Ovary (tissue), 9 donors: ENCODE results near the gene MBNL2. TPM values are rescaled to one million over a fixed set of nuclear protein-coding genes. Genes with fewer than 3 reads are reported as not detected.

Experiments used
- DNase-seq, 5 donors: peaks; one replicate each; pipeline ENCODE4 v3.0.0-alpha.2; 2019 to 2020
- H3K27ac ChIP-seq, 2 donors: fragments of 200-600 bp; one replicate each; pipeline versions ENCODE4 v1.5.1 to v1.8.0; 2019 to 2022
- H3K27me3 ChIP-seq: fragments of 200-600 bp; one replicate; pipeline ENCODE4 v1.8.0; 2022
- H3K36me3 ChIP-seq: fragments of 200-600 bp; sonication (generic); one replicate; pipeline ENCODE4 v1.5.1; 2019
- H3K4me1 ChIP-seq: one replicate; pipeline ENCODE4 v1.8.1; 2013; ENCODE audit warnings: mild to moderate bottlenecking, moderate library complexity; ENCODE audit not compliant: insufficient read depth
- H3K4me3 ChIP-seq: fragments of 200-600 bp; sonication (generic); one replicate; pipeline ENCODE4 v1.5.1; 2017
- H3K9me3 ChIP-seq, 2 donors: fragments of 200-600 bp in 1 of 2; sonication (generic) in 1 of 2; one replicate each; pipeline versions ENCODE4 v1.5.1 to v1.8.1; 2013 to 2019; ENCODE audit warnings: mild to moderate bottlenecking in 1 of 2, moderate library complexity in 1 of 2
- CTCF ChIP-seq, 3 donors: fragments of 450-650 bp in 2 of 3; fragments of 200-600 bp in 1 of 3; IDR thresholded peaks; one replicate each; pipeline versions ENCODE4 v1.5.1 to v1.8.0; 2016 to 2022; ENCODE audit warnings: antibody characterized with exemption in 3 of 3, mild to moderate bottlenecking in 1 of 3
- EP300 ChIP-seq: sonication (generic); formaldehyde crosslinking; IDR thresholded peaks from one replicate; pipeline ENCODE4 v1.6.1; 2017; ENCODE audit warnings: antibody characterized with exemption
- POLR2A ChIP-seq: fragments of 450-650 bp; IDR thresholded peaks from one replicate; pipeline ENCODE4 v1.6.1; 2017; ENCODE audit warnings: antibody characterized with exemption, mild to moderate bottlenecking, moderate library complexity
- WGBS, 3 donors: extraction: QIAGEN DNeasy Blood & Tissue Kit in 1 of 3; methylation state at CpG; one replicate each; pipeline versions ENCODE4 v1.1.5 to v1.1.7; 2013 to 2017; 5-methylcytosine and 5-hydroxymethylcytosine counted together
- intact Hi-C, 4 donors: fragments of 100-400 bp; cut with DNase I; formaldehyde crosslinking; loops; one replicate each; pipeline versions ENCODE4 v1.11.0 to v1.15.1; 2022 to 2023
- polyA plus RNA-seq, 2 donors: library from polyadenylated mRNA; stranded (reverse); fragments of 200-250 nt in 1 of 2; fragments of 350-450 nt in 1 of 2; fragmentation: Illumina TruSeq in 1 of 2; extraction: RNeasy Lipid Tissue Mini Kit (QIAGEN cat#74804) in 1 of 2; gene quantifications; one replicate each; pipeline ENCODE4 v1.2.3, GENCODE V29; 2013 to 2014
- total RNA-seq, 7 donors: library from RNA; depleted of rRNA in 2 of 7; stranded (reverse); fragments of >200 nt in 2 of 7; fragmentation: NEBNext Ultra II Directional in 3 of 7; extraction: Animal tissue kit (Norgen Biotek cat#: 25700) in 3 of 7; gene quantifications; one replicate each; pipeline versions ENCODE4 v1.1.0 to v1.2.4, GENCODE V29; 2016 to 2023
- donor health status: DM: no; HTN: no; CAD: no; lungs with moderate emphysema.
- donor health status: DM: no; HTN: no; CAD: no.
- donor health status: Bipolar disorder and iron deficiency.
- donor health status: DM: yes; HTN: yes; CAD: no.
- donor health status: DM: no; HTN: no; CAD: no.
- donor health status: DM: yes; HTN: yes; CAD: no.

The MBNL2 gene
- total and polyA plus RNA-seq, 9 donors: 43.7 to 110 (median 92.1) TPM

DNA sequence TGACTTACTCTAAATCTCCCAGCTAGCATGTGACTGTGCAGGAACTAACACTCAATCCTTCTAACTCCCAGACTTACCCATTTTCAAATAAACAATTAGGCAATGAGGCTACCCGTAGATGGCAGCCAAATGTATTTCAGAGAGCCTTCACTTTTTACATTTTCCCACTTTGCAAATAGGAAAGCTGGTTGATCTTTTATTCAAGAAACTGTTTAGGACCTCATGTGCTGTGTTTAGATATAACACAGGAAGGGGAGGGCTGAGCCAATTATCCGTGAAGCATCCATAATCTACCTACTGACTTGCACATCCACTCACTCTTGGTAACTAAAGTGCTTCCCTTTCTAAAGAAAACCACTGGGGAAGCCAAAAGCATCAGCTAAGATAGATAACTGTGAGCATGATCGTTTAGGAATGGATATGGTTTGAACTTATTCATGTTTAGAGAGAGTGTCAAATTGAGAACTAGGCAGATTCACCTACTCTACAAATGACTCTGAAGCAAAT, 33.4 kb downstream of the MBNL2 start:
- no peaks in the 10 kb centered on the region for H3K27me3 ChIP-seq
- H3K4me3 ChIP-seq: no peak overlapping the region
- H3K27ac ChIP-seq: peak overlapping the region in 1 of 2 donors; percentile 11
- intact Hi-C loops: loop anchor here in 1 of 4 donors (10.0 kb wide), 1 partner anchor 141 kb away; no protein-coding TSS in a partner anchor
- peaks cover 37% of the 10 kb centered on the region for H3K4me1 ChIP-seq
- H3K36me3 ChIP-seq: no peaks in the 10 kb centered on the region
- no peak for DNase-seq
- WGBS, 3 donors: 49 to 62% (median 59%) methylated on average over 3 of the region's 3 CpGs
- TF ChIP-seq CTCF (IDR thresholded peaks at IDR 0.05) (no peak), POLR2A (no peak), EP300 (no peak)
- no peaks in the 10 kb centered on the region for H3K9me3 ChIP-seq

DNA sequence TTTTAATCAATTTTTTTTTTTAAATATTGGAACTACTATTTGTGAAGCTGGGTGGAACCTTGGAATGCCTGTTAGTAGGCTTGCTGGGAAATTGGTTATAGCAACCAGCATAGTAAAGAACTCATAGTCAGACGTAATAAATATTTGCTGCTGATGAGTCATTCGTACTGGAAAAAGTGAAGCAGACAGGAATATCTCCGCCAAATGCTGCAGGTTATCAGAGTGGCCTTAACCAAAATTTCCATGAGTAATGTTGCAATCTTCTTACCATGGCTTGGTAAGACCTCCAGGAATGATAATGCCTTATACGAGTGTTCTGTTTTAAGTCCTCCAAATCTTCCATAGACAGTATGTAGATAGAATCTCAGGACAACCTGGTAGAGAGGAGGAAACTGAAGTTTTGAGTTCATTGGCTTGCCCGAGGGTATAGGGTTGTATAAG, 34.2 kb downstream of the MBNL2 start:
- 9 to 24% (median 18%) methylated on average over 5 of the region's 5 CpGs for WGBS, 3 donors

GRCh38 chr13:97257228-97257755, 35.2 kb downstream of the MBNL2 start:
- intact Hi-C loops: loop anchor here in 1 of 4 donors (10.0 kb wide), 1 partner anchor 142 kb away; no protein-coding TSS in a partner anchor
- H3K27ac ChIP-seq: no peak overlapping the region
- no peak for DNase-seq
- H3K4me3 ChIP-seq: no peak overlapping the region
- peaks cover 47% of the 10 kb centered on the region for H3K4me1 ChIP-seq
- H3K36me3 ChIP-seq: no peaks in the 10 kb centered on the region
- 77 to 85% (median 80%) methylated on average over 6 of the region's 6 CpGs for WGBS, 3 donors
- TF ChIP-seq POLR2A (no peak), CTCF (IDR thresholded peaks at IDR 0.05) (no peak)
- no peaks in the 10 kb centered on the region for H3K27me3 ChIP-seq
- no peaks in the 10 kb centered on the region for H3K9me3 ChIP-seq

More for the DNA sequence above, 34.2 kb downstream of the MBNL2 start:
- Histone ChIP-seq H3K4me1 (peaks cover 38% of the 10 kb centered on the region), H3K4me3 (no peak overlapping the region), H3K9me3 (no peaks in the 10 kb centered on the region), H3K36me3 (no peaks in the 10 kb centered on the region), H3K27ac (peak overlapping the region in 1 of 2 donors; percentile 11), H3K27me3 (no peaks in the 10 kb centered on the region)
- TF ChIP-seq EP300: peak; percentile 95
- no peak for TF ChIP-seq POLR2A
- DNase-seq: peak in 1 of 5 donors; percentile 53
- intact Hi-C loops: loop anchor here in 1 of 4 donors (10.0 kb wide), 1 partner anchor 142 kb away; no protein-coding TSS in a partner anchor

DNA sequence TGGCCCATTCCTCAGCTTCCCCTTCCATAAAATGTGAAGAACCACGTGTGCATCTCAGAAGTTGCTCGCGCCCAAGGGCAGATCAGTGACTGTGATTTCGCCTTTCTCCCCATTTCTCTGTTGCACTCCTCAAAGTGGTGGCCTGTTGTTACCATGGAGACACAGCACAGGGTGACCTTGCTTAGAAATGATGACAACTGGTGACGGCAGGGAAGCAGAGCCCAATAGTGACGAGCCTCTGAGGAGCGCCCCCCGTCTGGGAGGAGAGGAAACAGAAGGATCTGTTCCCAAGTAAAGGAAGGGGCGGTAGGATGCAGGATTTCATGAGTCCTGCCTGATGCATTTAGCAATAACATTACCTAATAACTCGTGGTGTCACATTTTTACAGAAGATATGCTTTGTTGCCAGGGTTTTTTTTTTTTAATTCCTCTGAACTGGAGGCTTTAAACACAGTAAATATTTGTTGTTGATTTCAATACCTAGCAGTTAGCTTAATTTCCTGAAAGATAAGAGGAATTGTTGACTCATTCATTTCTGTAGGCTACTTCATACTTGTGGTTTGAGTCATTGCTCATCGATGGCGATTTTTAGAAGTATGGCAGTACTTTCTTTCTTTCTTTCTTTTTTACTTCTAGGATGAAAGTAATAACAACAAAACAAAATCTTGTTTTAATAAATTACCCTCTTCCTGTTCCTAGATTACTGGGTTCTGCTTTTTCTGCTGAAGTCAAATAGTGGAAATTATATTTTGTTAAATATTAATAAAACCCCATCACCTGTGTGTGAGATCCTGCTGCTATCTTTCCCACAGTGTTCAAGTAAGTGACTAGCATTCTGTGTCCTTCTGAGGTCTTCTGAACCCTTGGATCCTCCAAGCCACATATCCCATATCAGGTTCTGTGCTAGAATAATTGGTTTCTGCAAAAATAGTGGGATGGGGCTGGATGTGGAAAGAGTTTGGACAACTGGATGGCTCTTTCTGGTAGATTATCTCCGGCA, 36.0 kb downstream of the MBNL2 start:
- Histone ChIP-seq H3K4me3 (no peak overlapping the region), H3K27ac (peak overlapping the region in 1 of 2 donors; percentile 36), H3K36me3 (no peaks in the 10 kb centered on the region), H3K9me3 (no peaks in the 10 kb centered on the region), H3K4me1 (peaks cover 50% of the 10 kb centered on the region), H3K27me3 (no peaks in the 10 kb centered on the region)
- intact Hi-C loops: loop anchor here in 1 of 4 donors (10.0 kb wide), 1 partner anchor 143 kb away; no protein-coding TSS in a partner anchor
- TF ChIP-seq POLR2A (no peak), EP300 (peak; percentile 83)
- peak in 3 of 5 donors; percentile 48 to 75 (median 57) for DNase-seq
- WGBS, 3 donors: 56 to 64% (median 64%) methylated on average over 13 of the region's 13 CpGs

- intact Hi-C loops: loop anchor here in 1 of 4 donors (10.0 kb wide), 1 partner anchor 144 kb away; no protein-coding TSS in a partner anchor
- Histone ChIP-seq H3K27me3 (no peaks in the 10 kb centered on the region), H3K4me1 (peaks cover 50% of the 10 kb centered on the region), H3K27ac (peak overlapping the region in 1 of 2 donors; percentile 36), H3K36me3 (no peaks in the 10 kb centered on the region), H3K9me3 (no peaks in the 10 kb centered on the region), H3K4me3 (no peak overlapping the region)
- no peak for TF ChIP-seq POLR2A
- no peak for TF ChIP-seq CTCF (IDR thresholded peaks at IDR 0.05)
- no peak for TF ChIP-seq EP300
- WGBS, 3 donors: 81 to 84% (median 82%) methylated on average over 2 of the region's 2 CpGs
- no peak for DNase-seq
Measured at GRCh38 chr13:97258801-97259200, 36.7 kb downstream of the MBNL2 start.
